Heart left ventricle (tissue), 16 donors: Measurements from ENCODE around the gene TRMU. TPM values are rescaled to one million over a fixed set of nuclear protein-coding genes. Genes with fewer than 3 reads are reported as not detected.

Experiments
- ATAC-seq, 4 donors: fragments of 200-7000 bp; cut with Tn5 transposase; one replicate each; pipeline ENCODE4 v1.9.1; 2020 to 2022; ENCODE audit warnings: moderate library complexity in 4 of 4, mild to moderate bottlenecking in 3 of 4, moderate number of reproducible peaks in 1 of 4
- DNase-seq, 5 donors: peaks; one replicate each; pipeline ENCODE4 v3.0.0-alpha.2; 2020
- H3K27ac ChIP-seq, 12 donors: fragments of 200-600 bp; sonication (generic) in 4 of 12; one replicate each; pipeline versions ENCODE4 v1.5.0 to v1.8.0; 2016 to 2022; ENCODE audit warnings: mild to moderate bottlenecking in 2 of 12
- H3K27me3 ChIP-seq, 9 donors: fragments of 200-600 bp; sonication (generic) in 2 of 9; one replicate each; pipeline versions ENCODE4 v1.5.1 to v1.8.0; 2016 to 2022; ENCODE audit warnings: mild to moderate bottlenecking in 3 of 9
- H3K36me3 ChIP-seq, 9 donors: fragments of 200-600 bp; sonication (generic) in 2 of 9; one replicate each; pipeline versions ENCODE4 v1.5.0 to v1.8.0; 2018 to 2022; ENCODE audit warnings: mild to moderate bottlenecking in 2 of 9
- H3K4me1 ChIP-seq, 12 donors: fragments of 200-600 bp; sonication (generic) in 4 of 12; one replicate each; pipeline versions ENCODE4 v1.5.0 to v1.8.0; 2016 to 2022; ENCODE audit warnings: mild to moderate bottlenecking in 3 of 12
- H3K4me3 ChIP-seq, 12 donors: fragments of 200-600 bp; sonication (generic) in 4 of 12; one replicate each; pipeline versions ENCODE4 v1.5.0 to v1.8.0; 2017 to 2022; ENCODE audit warnings: mild to moderate bottlenecking in 9 of 12, moderate library complexity in 4 of 12
- H3K9me3 ChIP-seq, 12 donors: fragments of 200-600 bp; sonication (generic) in 4 of 12; one replicate each; pipeline versions ENCODE4 v1.5.0 to v1.8.0; 2016 to 2022; ENCODE audit warnings: mild to moderate bottlenecking in 1 of 12
- CTCF ChIP-seq, 12 donors: fragments of 200-600 bp; sonication (generic) in 4 of 12; IDR thresholded peaks; one replicate each; pipeline versions ENCODE4 v1.5.0 to v1.8.0; 2018 to 2022; ENCODE audit warnings: antibody characterized with exemption in 12 of 12, mild to moderate bottlenecking in 5 of 12
- POLR2A ChIP-seq, 2 donors: fragments of 450-650 bp; IDR thresholded peaks; one replicate each; pipeline ENCODE4 v1.6.1; 2017; ENCODE audit warnings: antibody characterized with exemption in 2 of 2, mild to moderate bottlenecking in 2 of 2, moderate library complexity in 2 of 2
- WGBS, 4 donors: extraction: QIAGEN DNeasy Blood & Tissue Kit in 2 of 4; methylation state at CpG; one replicate each; pipeline versions ENCODE4 v1.1.5 to v1.1.7; 2013 to 2018; 5-methylcytosine and 5-hydroxymethylcytosine counted together
- intact Hi-C, 10 donors: fragments of 100-400 bp; cut with DNase I; formaldehyde crosslinking; loops; one replicate each; pipeline versions ENCODE4 v1.11.1 to v1.14.2; 2022
- polyA plus RNA-seq, 2 donors: library from polyadenylated mRNA; stranded (reverse); fragments of 200-250 nt; gene quantifications; one replicate each; pipeline ENCODE4 v1.2.3, GENCODE V29; 2013
- total RNA-seq, 9 donors: library from RNA; depleted of rRNA in 2 of 9; stranded (reverse); fragments of >200 nt in 2 of 9; fragmentation: NEBNext Ultra II Directional in 3 of 9; extraction: Animal tissue kit (Norgen Biotek cat#: 25700) in 3 of 9; gene quantifications; one replicate each; pipeline versions ENCODE4 v1.1.0 to v1.2.4, GENCODE V29; 2016 to 2023
- donor health status: ischemic (EF 13 %, LVEDD 7.1; RV severe dilation, severe dysfunction).
- donor health status: healthy with polysubstance abuse.
- donor health status: DM: no; HTN: yes; CAD: no.
- donor health status: DM: no; HTN: no; CAD: no.
- donor health status: ischemic (EF 25% LVEDD 6.9; RV normal size, moderate dysfunction).
- donor health status: ischemic (EF 25% LVEDD 5.7; RV mildly dilated, moderate dysfunction).
- donor health status: healthy.
- donor health status: DM: yes; HTN: yes; CAD: no.
- donor health status: ischemic (EF 35%, LVEDD 5.7; RV mildly dilated, moderate dysfunction).
- donor health status: nonischemic (EF 11% LVEDD 7.7; RV severe dilation, severe dysfunction).
- donor health status: DM: yes; HTN: yes; CAD: no.
- donor health status: PGD.
- donor health status: ischemic (EF 29% LVEDD 5.4; RV normal size, mild dysfunction).
- donor health status: nonischemic (EF 23%, LVEDD 6.1; RV moderate dilation, normal function).

TRMU gene
- total and polyA plus RNA-seq, 11 donors, result 24.3 to 48.7 (median 33.3) TPM

GRCh38 chr22:46361826-46362202 is 26.3 kb downstream of the TRMU start:
- Histone ChIP-seq H3K4me1 (peaks cover 0 to 4% (median 0%) of the 10 kb centered on the region in 12 donors), H3K36me3 (peaks cover 0 to 16% (median 6%) of the 10 kb centered on the region in 9 donors), H3K27me3 (peaks cover 0 to 8% (median 0%) of the 10 kb centered on the region in 9 donors), H3K27ac (no peak overlapping the region), H3K9me3 (peaks cover 0 to 12% (median 0%) of the 10 kb centered on the region in 12 donors), H3K4me3 (no peak overlapping the region)
- WGBS, 4 donors, result 68 to 72% (median 70%) methylated on average over 9 to 11 of the region's 11 CpGs
- no peak for DNase-seq
- no peak for ATAC-seq
- TF ChIP-seq CTCF (IDR thresholded peaks at IDR 0.05), result no peak
- no peak for TF ChIP-seq POLR2A (IDR thresholded peaks at IDR 0.05)
- intact Hi-C loops, result loop anchor here in 1 of 10 donors (5.0 kb wide), 1 partner anchor 315 kb away; no protein-coding TSS in a partner anchor

GRCh38 chr22:46362203-46362933 is 26.9 kb downstream of the TRMU start:
- TF ChIP-seq POLR2A (IDR thresholded peaks at IDR 0.05) (no peak), CTCF (IDR thresholded peaks at IDR 0.05) (no peak)
- intact Hi-C loops, result loop anchor here in 1 of 10 donors (5.0 kb wide), 1 partner anchor 315 kb away; no protein-coding TSS in a partner anchor
- Histone ChIP-seq H3K27ac (no peak overlapping the region), H3K27me3 (peaks cover 0 to 10% (median 0%) of the 10 kb centered on the region in 9 donors), H3K36me3 (peaks cover 0 to 11% (median under 1%) of the 10 kb centered on the region in 9 donors), H3K9me3 (peaks cover 0 to 12% (median 0%) of the 10 kb centered on the region in 12 donors), H3K4me3 (no peak overlapping the region), H3K4me1 (peaks cover 0 to 4% (median 0%) of the 10 kb centered on the region in 12 donors)
- DNase-seq (peak in 1 of 5 donors; percentile 48), ATAC-seq (no peak)
- WGBS, 4 donors, result 55 to 70% (median 65%) methylated on average over 19 to 25 of the region's 25 CpGs

DNA sequence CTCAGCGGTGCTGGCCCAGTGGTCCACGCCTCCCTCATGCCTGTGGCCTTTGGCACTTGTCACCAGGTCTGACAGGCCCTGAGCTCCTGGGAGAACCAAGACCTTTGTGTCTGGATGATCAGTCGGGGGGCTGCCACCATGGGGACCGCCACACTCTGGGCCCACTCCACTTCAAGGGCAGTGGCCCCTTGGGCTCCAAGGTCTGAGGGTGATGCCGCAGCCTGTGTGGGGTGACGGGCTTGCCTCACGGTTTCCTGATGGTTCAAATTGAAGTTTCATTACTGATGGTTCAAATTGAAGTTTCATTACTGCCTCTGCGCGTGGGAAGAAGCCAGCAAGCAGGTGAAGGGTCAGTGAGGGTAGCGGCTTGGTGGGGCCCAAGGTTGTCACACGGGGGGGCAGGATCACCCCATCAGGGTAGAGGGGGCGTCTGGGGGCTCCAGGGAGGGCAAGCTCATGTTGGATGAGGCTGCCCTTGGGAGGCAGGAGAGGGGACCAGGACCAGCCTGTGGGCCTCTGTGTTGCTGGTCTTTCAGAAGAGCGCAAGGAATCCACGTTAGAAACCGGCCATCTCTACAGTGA is 27.5 kb downstream of the TRMU start:
- peak in 2 of 5 donors; percentile 24 to 42 for DNase-seq
- Histone ChIP-seq H3K4me1 (peaks cover 0 to 4% (median 0%) of the 10 kb centered on the region in 12 donors), H3K27ac (no peak overlapping the region), H3K27me3 (peaks cover 0 to 11% (median 0%) of the 10 kb centered on the region in 9 donors), H3K4me3 (no peak overlapping the region), H3K36me3 (peaks cover 0 to 8% (median 0%) of the 10 kb centered on the region in 9 donors), H3K9me3 (peaks cover 0 to 12% (median 0%) of the 10 kb centered on the region in 12 donors)
- 87 to 91% (median 89%) methylated on average over 11 to 15 of the region's 15 CpGs for WGBS, 4 donors
- intact Hi-C loops, result loop anchor here in 1 of 10 donors (5.0 kb wide), 1 partner anchor 314 kb away; no protein-coding TSS in a partner anchor
- TF ChIP-seq POLR2A (IDR thresholded peaks at IDR 0.05), result no peak
- TF ChIP-seq CTCF (IDR thresholded peaks at IDR 0.05), result no peak
- no peak for ATAC-seq
